Measurements from ENCODE around the gene CDC20. TPM values are rescaled to one million over a fixed set of nuclear protein-coding genes. Genes with fewer than 3 reads are reported as not detected.
A peak's percentile ranks its signal among the peaks of the same experiment; 100 is the strongest.

The CDC20 gene
- total RNA-seq, 1 donor from 2014 or later, result 164 TPM

- Histone ChIP-seq H3K9me3 (ENCODE audit: low read depth) (no peaks in the 10 kb centered on the region), H2AFZ (replicated peaks) (no peak overlapping the region), H3K27me3 (no peaks in the 10 kb centered on the region), H3K4me3 (no peak overlapping the region), H3K79me2 (ENCODE audit: low read depth) (peaks cover 34% of the 10 kb centered on the region), H3F3A (ENCODE audit: low read depth) (peaks cover 20% of the 10 kb centered on the region), H3K4me1 (peaks cover 22% of the 10 kb centered on the region), H3K9ac (no peak overlapping the region), H3K36me3 (no peaks in the 10 kb centered on the region), H3K4me2 (no peak overlapping the region), H3K27ac (no peak overlapping the region), H4K20me1 (ENCODE audit: low read depth) (peaks cover 22% of the 10 kb centered on the region)
- H3K36me3 Mint-ChIP-seq, result peaks cover 7% of the 10 kb centered on the region
- H3K27me3 Mint-ChIP-seq (ENCODE audit: insufficient read depth, low read depth), result peaks cover 6% of the 10 kb centered on the region
- no peak overlapping the region for H3K27ac Mint-ChIP-seq
- H3K9me3 Mint-ChIP-seq, result no peaks in the 10 kb centered on the region
- TF ChIP-seq EZH2phosphoT487 (IDR thresholded peaks at IDR 0.05), result no peak
- TF ChIP-seq EZH2 (IDR thresholded peaks at IDR 0.05), result no peak
- no peak for TF ChIP-seq CTCF (IDR thresholded peaks at IDR 0.05)
- peaks cover 28% of the 10 kb centered on the region for H3K4me1 Mint-ChIP-seq
- H3K4me3 Mint-ChIP-seq, result peak overlapping the region; percentile 9
- no peak for DNase-seq (ENCODE audit: low spot score)
These were observed 27.9 kb downstream of the CDC20 start for GRCh38 chr1:43386676-43387075.

GRCh38 chr1:43387976-43388599, 29.3 kb downstream of the CDC20 start:
- no peak overlapping the region for H3K4me2 ChIP-seq
- H3F3A ChIP-seq (ENCODE audit: low read depth), result peaks cover 12% of the 10 kb centered on the region
- H3K4me3 ChIP-seq, result no peak overlapping the region
- TF ChIP-seq EZH2 (IDR thresholded peaks at IDR 0.05), result no peak
- no peak for TF ChIP-seq EZH2phosphoT487 (IDR thresholded peaks at IDR 0.05)
- no peak overlapping the region for H3K27ac ChIP-seq
- H3K79me2 ChIP-seq (ENCODE audit: low read depth), result peaks cover 34% of the 10 kb centered on the region
- Mint-ChIP-seq H3K36me3 (peaks cover 7% of the 10 kb centered on the region), H3K27me3 (ENCODE audit: insufficient read depth, low read depth) (peaks cover 6% of the 10 kb centered on the region), H3K9me3 (no peaks in the 10 kb centered on the region), H3K4me1 (peaks cover 20% of the 10 kb centered on the region), H3K4me3 (peak overlapping the region; percentile 100), H3K27ac (no peak overlapping the region)
- H4K20me1 ChIP-seq (ENCODE audit: low read depth), result peaks cover 16% of the 10 kb centered on the region
- H3K36me3 ChIP-seq, result no peaks in the 10 kb centered on the region
- no peaks in the 10 kb centered on the region for H3K9me3 ChIP-seq (ENCODE audit: low read depth)
- H2AFZ ChIP-seq (replicated peaks), result no peak overlapping the region
- H3K9ac ChIP-seq, result no peak overlapping the region
- no peaks in the 10 kb centered on the region for H3K27me3 ChIP-seq
- H3K4me1 ChIP-seq, result peaks cover 9% of the 10 kb centered on the region
- no peak for DNase-seq (ENCODE audit: low spot score)

DNA sequence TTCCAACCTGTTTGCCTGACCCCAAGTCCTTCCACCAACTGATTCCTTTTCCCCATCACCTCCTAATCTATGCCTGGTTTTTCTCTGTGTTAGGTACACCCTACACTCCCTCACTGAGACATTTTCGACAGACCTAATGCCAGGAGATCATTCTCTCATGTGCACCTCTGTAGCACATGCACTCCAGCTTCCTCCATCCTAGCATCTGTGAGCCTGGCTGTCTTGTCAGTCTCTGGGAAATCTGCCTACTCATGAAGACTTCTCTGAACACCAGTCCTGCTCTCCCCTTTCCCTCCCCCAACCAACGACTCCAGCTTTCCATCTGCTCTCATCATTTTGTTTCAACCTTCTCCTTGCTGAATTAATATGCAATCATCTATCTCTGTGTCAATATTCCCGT, 29.8 kb downstream of the CDC20 start:
- H3K9me3 Mint-ChIP-seq, result no peaks in the 10 kb centered on the region
- peak overlapping the region; percentile 81 for H3K4me3 ChIP-seq
- peaks cover 12% of the 10 kb centered on the region for H3F3A ChIP-seq (ENCODE audit: low read depth)
- H3K27me3 Mint-ChIP-seq (ENCODE audit: insufficient read depth, low read depth), result peaks cover 6% of the 10 kb centered on the region
- peaks cover 16% of the 10 kb centered on the region for H4K20me1 ChIP-seq (ENCODE audit: low read depth)
- no peaks in the 10 kb centered on the region for H3K9me3 ChIP-seq (ENCODE audit: low read depth)
- H3K4me1 ChIP-seq, result peaks cover 9% of the 10 kb centered on the region
- no peak overlapping the region for H3K9ac ChIP-seq
- peak overlapping the region; percentile 87 for H3K27ac ChIP-seq
- no peak overlapping the region for H3K27ac Mint-ChIP-seq
- H3K27me3 ChIP-seq, result no peaks in the 10 kb centered on the region
- no peak overlapping the region for H2AFZ ChIP-seq (replicated peaks)
- peaks cover 7% of the 10 kb centered on the region for H3K36me3 Mint-ChIP-seq
- peaks cover 34% of the 10 kb centered on the region for H3K79me2 ChIP-seq (ENCODE audit: low read depth)
- no peak for DNase-seq (ENCODE audit: low spot score)
- H3K4me2 ChIP-seq, result peak overlapping the region; percentile 92
- peaks cover 20% of the 10 kb centered on the region for H3K4me1 Mint-ChIP-seq
- H3K4me3 Mint-ChIP-seq, result peak overlapping the region; percentile 100
- no peak for TF ChIP-seq EZH2phosphoT487 (IDR thresholded peaks at IDR 0.05)
- TF ChIP-seq CTCF (IDR thresholded peaks at IDR 0.05), result no peak
- TF ChIP-seq EZH2 (IDR thresholded peaks at IDR 0.05), result no peak
- H3K36me3 ChIP-seq, result no peaks in the 10 kb centered on the region
